Measurements from ENCODE around the gene RNF181.

DNA sequence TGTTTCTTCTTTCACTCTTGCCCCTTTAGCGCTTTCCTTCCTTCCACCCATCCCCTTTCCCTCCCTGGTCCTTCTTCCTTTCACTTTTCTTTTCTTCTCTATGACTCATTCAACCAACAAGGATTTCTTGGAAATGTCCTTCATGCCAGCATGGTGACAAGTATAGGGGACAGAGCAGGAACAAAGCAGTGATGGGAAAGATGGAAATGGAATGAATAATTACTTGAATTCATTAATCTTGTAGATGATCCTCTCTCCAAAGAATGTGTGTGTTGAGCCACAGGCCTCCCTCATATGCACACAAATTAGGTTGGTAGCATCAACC, 9.8 kb upstream of the RNF181 start:
- TF ChIP-seq, protein P1, sequence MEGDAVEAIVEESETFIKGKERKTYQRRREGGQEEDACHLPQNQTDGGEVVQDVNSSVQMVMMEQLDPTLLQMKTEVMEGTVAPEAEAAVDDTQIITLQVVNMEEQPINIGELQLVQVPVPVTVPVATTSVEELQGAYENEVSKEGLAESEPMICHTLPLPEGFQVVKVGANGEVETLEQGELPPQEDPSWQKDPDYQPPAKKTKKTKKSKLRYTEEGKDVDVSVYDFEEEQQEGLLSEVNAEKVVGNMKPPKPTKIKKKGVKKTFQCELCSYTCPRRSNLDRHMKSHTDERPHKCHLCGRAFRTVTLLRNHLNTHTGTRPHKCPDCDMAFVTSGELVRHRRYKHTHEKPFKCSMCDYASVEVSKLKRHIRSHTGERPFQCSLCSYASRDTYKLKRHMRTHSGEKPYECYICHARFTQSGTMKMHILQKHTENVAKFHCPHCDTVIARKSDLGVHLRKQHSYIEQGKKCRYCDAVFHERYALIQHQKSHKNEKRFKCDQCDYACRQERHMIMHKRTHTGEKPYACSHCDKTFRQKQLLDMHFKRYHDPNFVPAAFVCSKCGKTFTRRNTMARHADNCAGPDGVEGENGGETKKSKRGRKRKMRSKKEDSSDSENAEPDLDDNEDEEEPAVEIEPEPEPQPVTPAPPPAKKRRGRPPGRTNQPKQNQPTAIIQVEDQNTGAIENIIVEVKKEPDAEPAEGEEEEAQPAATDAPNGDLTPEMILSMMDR (conservative IDR thresholded peaks at IDR 0.05; ENCODE audit: low read depth, low read length): no peak
- no peak for TF ChIP-seq EZH2 (IDR thresholded peaks at IDR 0.05; ENCODE audit: borderline replicate concordance, low read depth, low read length, poor library complexity, severe bottlenecking)
